ENCODE data around the gene LYST. TPM values are rescaled to one million over a fixed set of nuclear protein-coding genes. Genes with fewer than 3 reads are reported as not detected.
"Not testable (repeated sequence)": the region's sequence is repeated elsewhere in the genome, so short reads cannot be mapped to it uniquely, and the experiment has no call there.

Gene LYST
- total and polyA plus RNA-seq, 2 donors (not counting 1 experiment from before 2014, with no cell fraction given) = 7.5 to 50.2 TPM

GRCh38 chr1:235648407-235648907 lies 218.2 kb downstream of the LYST start:
- Histone ChIP-seq H3K9me3 (ENCODE audit: control insufficient read depth, insufficient read depth, low read depth, low read length) (no peaks in the 10 kb centered on the region), H3K4me2 (ENCODE audit: extremely low read depth, insufficient read depth, low read length) (no peak overlapping the region), H4K20me1 (ENCODE audit: control insufficient read depth, extremely low read depth, insufficient read depth, low read length) (no peaks in the 10 kb centered on the region), H2AFZ (ENCODE audit: low read length) (no peak overlapping the region), H3K9ac (ENCODE audit: insufficient read depth, low read length) (no peak overlapping the region), H3K27me3 (ENCODE audit: control insufficient read depth, insufficient read depth, low read length) (peaks cover 25% of the 10 kb centered on the region), H3K4me3 (replicated peaks in 1 of 4; ENCODE audit: control extremely low read depth in 1 of 4, insufficient read depth in 1 of 4, low read depth in 3 of 4, low read length in 4 of 4) (no peak overlapping the region), H3K79me2 (ENCODE audit: control insufficient read depth, insufficient read depth, low read length) (no peaks in the 10 kb centered on the region), H3K4me1 (ENCODE audit: control insufficient read depth, extremely low read depth, insufficient read depth, low read length) (no peaks in the 10 kb centered on the region), H3K27ac (ENCODE audit: insufficient read depth, low read length) (no peak overlapping the region), H3K36me3 (ENCODE audit: control insufficient read depth, insufficient read depth, low read length) (no peaks in the 10 kb centered on the region)
- no peak for DNase-seq (ENCODE audit: low read depth in 2 of 2)
- TF ChIP-seq EZH2 (IDR thresholded peaks at IDR 0.05; ENCODE audit: low read length, missing control alignments) = no peak
- TF ChIP-seq CTCF (conservative IDR thresholded peaks at IDR 0.05 in 1 of 2, IDR thresholded peaks at IDR 0.05 in 1 of 2; ENCODE audit: low read depth in 1 of 2, low read length in 2 of 2) = no peak

GRCh38 chr1:235647537-235647936 lies 219.2 kb downstream of the LYST start:
- not testable (repeated sequence) for H3K4me3 ChIP-seq (replicated peaks in 1 of 4; ENCODE audit: control extremely low read depth in 1 of 4, insufficient read depth in 1 of 4, low read depth in 3 of 4, low read length in 4 of 4); H3K36me3 ChIP-seq (ENCODE audit: control insufficient read depth, insufficient read depth, low read length); H3K4me1 ChIP-seq (ENCODE audit: control insufficient read depth, extremely low read depth, insufficient read depth, low read length); H2AFZ ChIP-seq (ENCODE audit: low read length); H3K27ac ChIP-seq (ENCODE audit: insufficient read depth, low read length); H3K9me3 ChIP-seq (ENCODE audit: control insufficient read depth, insufficient read depth, low read depth, low read length); H4K20me1 ChIP-seq (ENCODE audit: control insufficient read depth, extremely low read depth, insufficient read depth, low read length); H3K9ac ChIP-seq (ENCODE audit: insufficient read depth, low read length); DNase-seq (ENCODE audit: low read depth in 2 of 2); H3K79me2 ChIP-seq (ENCODE audit: control insufficient read depth, insufficient read depth, low read length); H3K4me2 ChIP-seq (ENCODE audit: extremely low read depth, insufficient read depth, low read length)
- H3K27me3 ChIP-seq (ENCODE audit: control insufficient read depth, insufficient read depth, low read length) = peaks cover 25% of the 10 kb centered on the region

DNA sequence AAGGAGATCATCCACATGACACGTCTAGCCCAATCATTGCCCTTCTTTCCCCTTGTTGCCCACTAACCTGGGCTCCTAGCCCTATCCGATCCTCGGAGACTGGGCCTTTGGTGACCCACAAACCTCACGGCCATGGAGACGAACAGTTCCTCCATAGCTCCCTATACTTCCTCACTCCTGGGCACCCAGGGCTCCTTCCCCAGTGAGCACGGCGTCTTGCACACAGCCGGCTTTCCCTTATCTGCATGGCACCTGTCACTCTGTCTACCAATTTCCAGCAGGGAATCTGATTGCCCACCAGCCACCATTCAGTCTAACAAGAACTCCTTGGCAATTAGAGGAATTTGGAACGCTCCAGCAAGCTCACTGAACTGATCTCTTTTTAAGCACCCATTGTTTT lies 220.2 kb downstream of the LYST start:
- H2AFZ ChIP-seq (ENCODE audit: low read length) = no peak overlapping the region
- no peak overlapping the region for H3K4me3 ChIP-seq (replicated peaks in 1 of 4; ENCODE audit: control extremely low read depth in 1 of 4, insufficient read depth in 1 of 4, low read depth in 3 of 4, low read length in 4 of 4)
- H3K27ac ChIP-seq (ENCODE audit: insufficient read depth, low read length) = no peak overlapping the region
- TF ChIP-seq EZH2 (IDR thresholded peaks at IDR 0.05; ENCODE audit: low read length, missing control alignments) = no peak
- no peak for TF ChIP-seq CTCF (conservative IDR thresholded peaks at IDR 0.05 in 1 of 2, IDR thresholded peaks at IDR 0.05 in 1 of 2; ENCODE audit: low read depth in 1 of 2, low read length in 2 of 2)
- no peaks in the 10 kb centered on the region for H3K9me3 ChIP-seq (ENCODE audit: control insufficient read depth, insufficient read depth, low read depth, low read length)
- no peak overlapping the region for H3K4me2 ChIP-seq (ENCODE audit: extremely low read depth, insufficient read depth, low read length)
- H3K79me2 ChIP-seq (ENCODE audit: control insufficient read depth, insufficient read depth, low read length) = no peaks in the 10 kb centered on the region
- H3K4me1 ChIP-seq (ENCODE audit: control insufficient read depth, extremely low read depth, insufficient read depth, low read length) = no peaks in the 10 kb centered on the region
- no peak for DNase-seq (ENCODE audit: low read depth in 2 of 2)
- H3K36me3 ChIP-seq (ENCODE audit: control insufficient read depth, insufficient read depth, low read length) = no peaks in the 10 kb centered on the region
- no peaks in the 10 kb centered on the region for H4K20me1 ChIP-seq (ENCODE audit: control insufficient read depth, extremely low read depth, insufficient read depth, low read length)
- peaks cover 21% of the 10 kb centered on the region for H3K27me3 ChIP-seq (ENCODE audit: control insufficient read depth, insufficient read depth, low read length)
- no peak overlapping the region for H3K9ac ChIP-seq (ENCODE audit: insufficient read depth, low read length)

All from fibroblast of lung (primary cell).